AG20443 (cell line): ENCODE results near the gene OAF.

Experiments
- DNase-seq: peaks from one replicate; pipeline ENCODE4 v3.0.0; 2012; ENCODE audit warnings: low spot score, mixed read lengths

The OAF gene

GRCh38 chr11:120183701-120184141 lies 27.1 kb upstream of the OAF start:
- no peak for DNase-seq

GRCh38 chr11:120184371-120184945 lies 26.4 kb upstream of the OAF start:
- no peak for DNase-seq

- DNase-seq: peak; percentile 67
These were observed 25.7 kb upstream of the OAF start for GRCh38 chr11:120184946-120185705.

- DNase-seq: no peak
These were observed 25.0 kb upstream of the OAF start for GRCh38 chr11:120185706-120186455.

- no peak for DNase-seq
These were observed 24.4 kb upstream of the OAF start for GRCh38 chr11:120186456-120186773.

GRCh38 chr11:120186774-120187591 lies 23.8 kb upstream of the OAF start:
- DNase-seq: peak; percentile 30

GRCh38 chr11:120188371-120188770 lies 22.5 kb upstream of the OAF start:
- no peak for DNase-seq

- DNase-seq: no peak
These were observed 21.9 kb upstream of the OAF start for GRCh38 chr11:120188811-120189455.

- DNase-seq: no peak
These were observed 19.8 kb upstream of the OAF start for GRCh38 chr11:120191058-120191457.

GRCh38 chr11:120192831-120193625 lies 17.8 kb upstream of the OAF start:
- DNase-seq: no peak

- no peak for DNase-seq
These were observed 16.7 kb upstream of the OAF start for GRCh38 chr11:120194166-120194565.

- DNase-seq: no peak
These were observed 15.1 kb upstream of the OAF start for GRCh38 chr11:120195601-120196320.

- DNase-seq: no peak
These were observed 14.0 kb upstream of the OAF start for GRCh38 chr11:120196826-120197225.

GRCh38 chr11:120197251-120197891 lies 13.5 kb upstream of the OAF start:
- DNase-seq: peak; percentile 56

GRCh38 chr11:120197977-120198376 lies 12.9 kb upstream of the OAF start:
- DNase-seq: no peak

- DNase-seq: no peak
These were observed 12.4 kb upstream of the OAF start for GRCh38 chr11:120198403-120198786.

GRCh38 chr11:120198787-120199469 lies 11.9 kb upstream of the OAF start:
- DNase-seq: no peak

GRCh38 chr11:120199613-120200012 lies 11.2 kb upstream of the OAF start:
- DNase-seq: no peak

GRCh38 chr11:120200677-120201076 lies 10.2 kb upstream of the OAF start:
- DNase-seq: no peak
